H1 (cell line): Measurements from ENCODE around the gene TSR3. TPM values are rescaled to one million over a fixed set of nuclear protein-coding genes. Genes with fewer than 3 reads are reported as not detected.

Source experiments
- CTCF ChIA-PET: fragments of 300-600 bp; sonication (Branson Sonifier 250); formaldehyde crosslinking; loops from one replicate; lab custom pipeline; 2021; ENCODE audit not compliant: partially characterized antibody; lab: Charles Lee
- POLR2A ChIA-PET: fragments of 300-600 bp; sonication (Branson Sonifier 250); formaldehyde crosslinking; loops from one replicate; lab custom pipeline; 2021; ENCODE audit warnings: inconsistent platforms; ENCODE audit not compliant: partially characterized antibody; lab: Charles Lee
- DNase-seq, 2 experiments: peaks; one replicate each; pipeline versions ENCODE4 v3.0.0 to v3.0.0-alpha.2; 2010 to 2022; ENCODE audit warnings: low spot score in 2 of 2, low read depth in 1 of 2, mixed read lengths in 1 of 2
- FAIRE-seq: peaks from 2 replicates; lab custom pipeline; 2011; peaks lifted over from hg19 to GRCh38; lab: Jason Lieb, UNC
- H2AFZ ChIP-seq: 2 replicates; pipeline ENCODE4 v1.8.1; 2012; ENCODE audit warnings: low read length, inconsistent platforms
- H2AK5ac ChIP-seq: 2 replicates; pipeline ENCODE4 v1.6.1; 2013; ENCODE audit warnings: low read depth, low read length
- H2BK120ac ChIP-seq: replicated peaks from 2 replicates; pipeline ENCODE3; 2013; ENCODE audit warnings: low read depth, low read length, inconsistent platforms
- H2BK12ac ChIP-seq: 2 replicates; pipeline ENCODE4 v1.6.1; 2013; ENCODE audit warnings: low read depth, low read length
- H2BK15ac ChIP-seq: 2 replicates; pipeline ENCODE4 v1.6.1; 2013; ENCODE audit warnings: low read length
- H2BK20ac ChIP-seq: 2 replicates; pipeline ENCODE4 v1.6.1; 2013; ENCODE audit warnings: low read length
- H2BK5ac ChIP-seq: 2 replicates; pipeline ENCODE4 v1.6.1; 2013; ENCODE audit warnings: low read depth, low read length
- H3K14ac ChIP-seq: 2 replicates; pipeline ENCODE4 v1.6.1; 2013; ENCODE audit warnings: inconsistent platforms; ENCODE audit not compliant: insufficient read length
- H3K18ac ChIP-seq: 2 replicates; pipeline ENCODE4 v1.6.1; 2013; ENCODE audit warnings: low read length; ENCODE audit errors: extremely low read depth
- H3K23ac ChIP-seq: 2 replicates; pipeline ENCODE4 v1.6.1; 2013; ENCODE audit warnings: inconsistent platforms; ENCODE audit not compliant: insufficient read length
- H3K23me2 ChIP-seq: 2 replicates; pipeline ENCODE4 v1.6.1; 2013; ENCODE audit warnings: low read depth, low read length
- H3K27ac ChIP-seq: 2 replicates; pipeline ENCODE4 v1.6.1; 2011; ENCODE audit warnings: low read depth, low read length, inconsistent platforms
- H3K27me3 ChIP-seq, 4 experiments: replicated peaks in 1 of 4; 1 replicate in 1 of 4; 2 replicates in 3 of 4; pipeline versions ENCODE4 v1.6.1 to v1.8.1; 2011 to 2013; ENCODE audit warnings: low read length in 3 of 4, mild to moderate bottlenecking in 3 of 4, inconsistent platforms in 2 of 4, mixed read lengths in 2 of 4, moderate library complexity in 1 of 4; ENCODE audit not compliant: control insufficient read depth in 3 of 4, insufficient read depth in 3 of 4; ENCODE audit errors: extremely low read depth in 1 of 4
- H3K36me3 ChIP-seq, 4 experiments: 2 replicates each; pipeline versions ENCODE4 v1.6.1 to v1.8.1; 2011 to 2013; ENCODE audit warnings: mild to moderate bottlenecking in 4 of 4, low read length in 3 of 4, moderate library complexity in 2 of 4, control low read depth in 1 of 4, inconsistent platforms in 1 of 4; ENCODE audit not compliant: insufficient read depth in 4 of 4, control insufficient read depth in 2 of 4
- H3K4ac ChIP-seq: replicated peaks from 2 replicates; pipeline ENCODE3; 2013; ENCODE audit warnings: low read length, low read depth, mixed read lengths, inconsistent platforms; ENCODE audit not compliant: insufficient read length
- H3K4me1 ChIP-seq, 4 experiments: replicated peaks in 1 of 4; 1 replicate in 1 of 4; 2 replicates in 3 of 4; pipeline versions ENCODE4 v1.6.1 to v1.8.1; 2011 to 2013; ENCODE audit warnings: low read length in 3 of 4, inconsistent platforms in 2 of 4, mixed read lengths in 1 of 4; ENCODE audit not compliant: insufficient read depth in 4 of 4, control insufficient read depth in 3 of 4
- H3K4me2 ChIP-seq, 2 experiments: 2 replicates each; pipeline versions ENCODE4 v1.6.1 to v1.8.1; 2011 to 2013; ENCODE audit warnings: low read depth in 2 of 2, low read length in 2 of 2, control low read depth in 1 of 2, inconsistent platforms in 1 of 2, mild to moderate bottlenecking in 1 of 2; ENCODE audit not compliant: insufficient read depth in 1 of 2
- H3K4me3 ChIP-seq, 4 experiments: fragments of 200-600, 300-600 bp in 1 of 4; sonication (generic), shearing (Covaris generic), sonication (Bioruptor Twin) in 1 of 4; 2 replicates each; pipeline versions ENCODE4 v1.5.1 to v1.8.1; 2011 to 2016; ENCODE audit warnings: low read length in 4 of 4, low read depth in 3 of 4, control low read depth in 2 of 4, inconsistent platforms in 2 of 4, mild to moderate bottlenecking in 2 of 4, mixed read lengths in 1 of 4, moderate library complexity in 1 of 4; ENCODE audit not compliant: insufficient read depth in 2 of 4; ENCODE audit errors: extremely low read depth in 1 of 4
- H3K56ac ChIP-seq: replicated peaks from 2 replicates; pipeline ENCODE3; 2013; ENCODE audit warnings: low read depth, mild to moderate bottlenecking, mixed read lengths, low read length, inconsistent platforms; ENCODE audit not compliant: insufficient read length
- H3K79me1 ChIP-seq: 2 replicates; pipeline ENCODE4 v1.6.1; 2013; ENCODE audit warnings: low read depth, low read length, control low read depth
- H3K79me2 ChIP-seq, 2 experiments: 2 replicates each; pipeline versions ENCODE4 v1.6.1 to v1.8.1; 2012 to 2013; ENCODE audit warnings: low read length in 2 of 2, mild to moderate bottlenecking in 2 of 2, inconsistent platforms in 1 of 2; ENCODE audit not compliant: insufficient read depth in 2 of 2, control insufficient read depth in 1 of 2
- H3K9ac ChIP-seq, 4 experiments: replicated peaks in 1 of 4; 1 replicate in 1 of 4; 2 replicates in 3 of 4; pipeline versions ENCODE4 v1.6.1 to v1.8.1; 2011 to 2013; ENCODE audit warnings: low read depth in 3 of 4, low read length in 3 of 4, control low read depth in 2 of 4, mild to moderate bottlenecking in 2 of 4, moderate library complexity in 2 of 4, inconsistent platforms in 1 of 4; ENCODE audit errors: extremely low read depth in 1 of 4
- H3K9me3 ChIP-seq, 2 experiments: 2 replicates each; pipeline versions ENCODE4 v1.6.1 to v1.8.1; 2012 to 2013; ENCODE audit warnings: mild to moderate bottlenecking in 2 of 2, moderate library complexity in 2 of 2, control low read depth in 1 of 2, inconsistent platforms in 1 of 2, low read depth in 1 of 2, low read length in 1 of 2, mixed read lengths in 1 of 2; ENCODE audit not compliant: insufficient read depth in 2 of 2
- H4K20me1 ChIP-seq, 2 experiments: replicated peaks in 1 of 2; 2 replicates each; pipeline versions ENCODE3 to v1.8.1; 2011 to 2013; ENCODE audit warnings: inconsistent platforms in 2 of 2, low read length in 2 of 2, mild to moderate bottlenecking in 1 of 2; ENCODE audit not compliant: insufficient read depth in 2 of 2, control insufficient read depth in 1 of 2
- H4K5ac ChIP-seq: 2 replicates; pipeline ENCODE4 v1.6.1; 2013; ENCODE audit warnings: low read length, low read depth, mixed read lengths, inconsistent platforms; ENCODE audit not compliant: insufficient read length
- H4K8ac ChIP-seq: 2 replicates; pipeline ENCODE4 v1.8.0; 2013; ENCODE audit warnings: mild to moderate bottlenecking, moderate library complexity, low read length, inconsistent platforms; ENCODE audit not compliant: insufficient read depth; ENCODE audit errors: extremely low read depth
- H4K91ac ChIP-seq: replicated peaks from 2 replicates; pipeline ENCODE3; 2013; ENCODE audit warnings: low read length, mixed read lengths, inconsistent platforms; ENCODE audit not compliant: insufficient read length
- CBX5 ChIP-seq: fragments of 300-800, 300-1000 bp; sonication (generic); IDR thresholded peaks from 2 replicates; pipeline ENCODE4 v1.7.1; 2016; ENCODE audit warnings: antibody characterized with exemption, low read length, low read depth
- HDAC6 ChIP-seq: IDR thresholded peaks from one replicate; pipeline ENCODE4 v1.7.1; 2012; ENCODE audit warnings: low read depth, mild to moderate bottlenecking, inconsistent platforms, low read length, moderate library complexity
- KDM1A ChIP-seq: fragments of 200-600, 300-600 bp; sonication (generic); IDR thresholded peaks from 2 replicates; pipeline ENCODE4 v1.7.1; 2016; ENCODE audit warnings: mild to moderate bottlenecking, low read length, borderline replicate concordance
- KDM5A ChIP-seq: fragments of 200-600 bp; IDR thresholded peaks from 2 replicates; pipeline ENCODE4 v1.7.1; 2012; ENCODE audit warnings: mild to moderate bottlenecking, low read length, inconsistent platforms, mixed read lengths
- NRF1 ChIP-seq: IDR thresholded peaks from 2 replicates; pipeline ENCODE4 v1.6.1; 2011; ENCODE audit warnings: mild to moderate bottlenecking, low read depth, low read length, improper control_type of control experiment
- RFX5 ChIP-seq: IDR thresholded peaks from 2 replicates; pipeline ENCODE4 v1.6.1; 2011; ENCODE audit warnings: low read depth, low read length, improper control_type of control experiment, borderline replicate concordance
- SP2 ChIP-seq: IDR thresholded peaks from 2 replicates; pipeline ENCODE4 v1.6.1; 2012; ENCODE audit warnings: mild to moderate bottlenecking, low read length, inconsistent platforms
- SP4 ChIP-seq: IDR thresholded peaks from 2 replicates; pipeline ENCODE4 v1.6.1; 2012; ENCODE audit warnings: low read length, inconsistent platforms
- TAF1 ChIP-seq: IDR thresholded peaks from 2 replicates; pipeline ENCODE4 v1.6.1; 2011; ENCODE audit warnings: mild to moderate bottlenecking, low read depth, low read length
- WGBS, 2 experiments: shearing (Covaris generic) in 1 of 2; methylation state at CpG; one replicate each; pipeline versions ENCODE4 v1.1.6 to v1.1.7; 2013 to 2015; ENCODE audit warnings: low lambda C conversion rate in 2 of 2, mixed read lengths in 2 of 2, inconsistent platforms in 1 of 2, low coverage in 1 of 2, missing lambda C conversion rate in 1 of 2; ENCODE audit not compliant: insufficient replicate concordance in 2 of 2, insufficient coverage in 1 of 2, insufficient read length in 1 of 2; ENCODE audit errors: extremely low coverage in 1 of 2, missing lambda C conversion rate in 1 of 2; 5-methylcytosine and 5-hydroxymethylcytosine counted together
- polyA plus RNA-seq, 7 experiments: library from polyadenylated mRNA; depleted of rRNA in 3 of 7; stranded (reverse) in 5 of 7; unstranded in 2 of 7; fragments of >200 nt in 5 of 7; fragments of 200-250 nt in 2 of 7; gene quantifications; 1 replicate in 5 of 7; 2 replicates in 1 of 7; 4 replicates in 1 of 7; pipeline versions ENCODE4 v1.2.1 to v1.2.3, GENCODE V29; 2011 to 2013; ENCODE audit warnings: missing spikeins in 2 of 7, mixed read lengths in 2 of 7
- total RNA-seq: library from RNA; stranded (reverse); fragmentation: NEBNext Ultra II Directional; extraction: Animal tissue kit (Norgen Biotek cat#: 25700); gene quantifications from 2 replicates; pipeline ENCODE4 v1.2.1, GENCODE V29; 2021

The TSR3 gene
- total and polyA plus RNA-seq, 2 of the 8 experiments (the other 6 are each of a cell fraction or from before 2014, with no cell fraction given), result 43.1 to 52.3 TPM

DNA sequence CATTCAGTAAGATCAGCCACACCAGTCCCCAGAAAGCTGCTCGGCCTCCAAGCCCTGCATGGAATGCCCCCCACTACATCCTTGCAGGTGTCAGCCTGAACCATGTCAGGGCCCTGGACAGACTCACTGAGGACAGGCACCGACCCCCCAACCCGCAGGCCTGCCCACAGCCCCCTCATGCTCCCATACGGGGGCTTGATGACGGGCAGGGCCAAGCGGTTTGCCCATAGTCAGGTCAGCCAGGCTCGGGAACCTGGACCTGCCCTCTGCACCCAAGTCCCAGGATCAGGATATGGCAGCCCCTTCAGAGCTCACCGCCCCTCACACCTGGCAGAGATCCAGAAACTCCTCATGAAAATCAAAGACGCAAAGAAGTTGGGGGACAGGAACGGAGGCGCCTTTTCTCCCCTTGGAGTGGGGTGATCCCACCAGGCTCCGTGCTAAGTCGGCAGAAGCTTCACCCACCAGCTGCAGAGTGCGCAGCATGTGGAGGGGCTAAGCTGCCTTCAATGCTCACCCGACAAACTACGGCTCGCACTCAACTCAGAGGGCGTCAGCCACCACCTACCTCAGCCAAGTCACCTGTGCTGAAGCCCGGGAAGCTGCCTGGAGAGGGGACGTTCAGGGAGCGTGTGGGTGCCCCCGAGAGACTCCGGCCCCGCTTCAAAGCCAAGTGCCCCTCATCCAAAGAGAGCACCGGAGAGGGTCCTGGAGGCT is 26.6 kb upstream of the TSR3 start:
- Histone ChIP-seq H3K27me3 (no peaks in the 10 kb centered on the region), H3K36me3 (peaks cover 0 to 6% (median 0%) of the 10 kb centered on the region in 4 experiments; a peak in 1 of 8 replicates), H3K56ac (no peak overlapping the region), H4K20me1 (peaks cover 3 to 23% of the 10 kb centered on the region in 2 experiments), H3K18ac (no peak overlapping the region; the same call in 1 of the 2 replicates), H2AK5ac (no peak overlapping the region), H3K27ac (no peak overlapping the region), H3K4ac (no peak overlapping the region), H4K5ac (no peak overlapping the region), H3K4me3 (peak overlapping the region; percentile 63 to 73 (median 70); a peak in 7 of 8 replicates), H3K79me1 (peaks cover 9% of the 10 kb centered on the region), H4K8ac (peak overlapping the region; percentile 88), H3K9me3 (no peaks in the 10 kb centered on the region), H3K9ac (peak overlapping the region in 3 of 4 experiments; percentile 65 to 78 (median 66); a peak in 3 of 7 replicates), H3K4me1 (peaks cover 0 to 16% (median 10%) of the 10 kb centered on the region in 4 experiments; a peak in 5 of 7 replicates), H3K4me2 (peak overlapping the region; percentile 94 to 95), H2BK120ac (no peak overlapping the region), H2BK15ac (no peak overlapping the region), H3K23me2 (peaks cover 12% of the 10 kb centered on the region), H2AFZ (no peak overlapping the region), H4K91ac (no peak overlapping the region), H2BK20ac (no peak overlapping the region), H3K79me2 (peaks cover 4 to 19% of the 10 kb centered on the region in 2 experiments; a peak in 2 of 4 replicates), H2BK12ac (peak overlapping the region; percentile 12; the same call in 1 of the 2 replicates), H2BK5ac (0 out of 2 replicates have a peak overlapping the region, but pooled peaks have one; percentile 75), H3K14ac (no peak overlapping the region), H3K23ac (no peak overlapping the region)
- DNase-seq (no peak), FAIRE-seq (no peak)
- TF ChIP-seq KDM1A (no peak), SP2 (no peak), CBX5 (no peak), TAF1 (no peak), SP4 (no peak), NRF1 (no peak), RFX5 (no peak), KDM5A (no peak), HDAC6 (no peak)
- ChIA-PET CTCF (interaction anchor here (0.5 to 6.8 kb wide), 12 partner anchors 9 to 345 kb away, joined by 3 to 59 read pairs (median 3); no protein-coding TSS in a partner anchor), POLR2A (interaction anchor here (0.6 to 4.8 kb wide), 17 partner anchors 9 to 246 kb away, joined by 3 to 44 read pairs (median 4); partner anchors contain the start of genes BAIAP3 and TELO2)
- WGBS, 2 experiments, result 66% methylated on average over 19 of the region's 25 CpGs; no CpG with 5 or more reads in 1 of the 2 experiments
